K562 (cell line): ENCODE data around the gene HAGHL. TPM values are rescaled to one million over a fixed set of nuclear protein-coding genes. Genes with fewer than 3 reads are reported as not detected.

Experiments
- NFIX ChIP-seq: fragments of 250-450 bp; sonication (Bioruptor Pico); IDR thresholded peaks from 2 replicates; pipeline ENCODE4 v1.4.0; 2020; ENCODE audit warnings: low read depth, mild to moderate bottlenecking, moderate library complexity
- NONO ChIP-seq, 2 experiments: fragments of 200-400 bp in 1 of 2; fragments of 450-650 bp in 1 of 2; formaldehyde crosslinking in 1 of 2; IDR thresholded peaks; 2 replicates each; pipeline ENCODE4 v1.6.1; 2017; ENCODE audit warnings: low read depth in 2 of 2, mild to moderate bottlenecking in 2 of 2, moderate library complexity in 2 of 2, low read length in 1 of 2
- SMAD2 ChIP-seq: fragments of 150-350 bp; IDR thresholded peaks from 2 replicates; pipeline ENCODE4 v1.6.1; 2014; ENCODE audit warnings: low read depth, mild to moderate bottlenecking, low read length
- TEAD2 ChIP-seq: fragments of 450-650 bp; IDR thresholded peaks from 2 replicates; pipeline ENCODE4 v1.6.1; 2016; ENCODE audit warnings: missing genetic modification characterization, control low read depth, missing compliant biosample characterization
- TEAD4 ChIP-seq, 2 experiments: sonication (generic) in 1 of 2; formaldehyde crosslinking in 1 of 2; IDR thresholded peaks; 2 replicates each; pipeline versions ENCODE4 v1.6.1 to v1.8.0; 2012 to 2022; ENCODE audit warnings: borderline replicate concordance in 1 of 2, inconsistent platforms in 1 of 2, low read length in 1 of 2, mild to moderate bottlenecking in 1 of 2, missing genetic modification reagents in 1 of 2
- ZNF212 ChIP-seq: fragments of 450-650 bp; formaldehyde crosslinking; IDR thresholded peaks from 2 replicates; pipeline ENCODE4 v1.4.0; 2020; ENCODE audit warnings: mild to moderate bottlenecking
- ZNF3 ChIP-seq: fragments of 250-450 bp; sonication (Bioruptor Pico); IDR thresholded peaks from 2 replicates; pipeline ENCODE4 v1.5.0; 2021; ENCODE audit warnings: mild to moderate bottlenecking, moderate library complexity
- ZNF644 ChIP-seq: fragments of 200-800 bp; sonication (Bioruptor generic); IDR thresholded peaks from 2 replicates; pipeline ENCODE4 v1.6.1; 2016; ENCODE audit warnings: low read depth, missing genetic modification characterization, missing compliant biosample characterization
- polyA plus RNA-seq, 8 experiments: library from polyadenylated mRNA; depleted of rRNA in 4 of 8; stranded (reverse) in 5 of 8; unstranded in 3 of 8; fragments of >200 nt; fragmentation: Nextera tagmentation in 2 of 8; fragmentation: Illumina TruSeq in 1 of 8; extraction: Ambion mirVana in 2 of 8; extraction: Trizol in 1 of 8; gene quantifications; 2 replicates each; pipeline versions ENCODE4 v1.2.1 to v1.2.3, GENCODE V29; 2011 to 2014; ENCODE audit warnings: inconsistent platforms in 1 of 8, missing spikeins in 1 of 8
- total RNA-seq, 7 experiments: library from RNA; depleted of rRNA in 6 of 7; stranded (reverse); fragments of >200 nt in 6 of 7; fragmentation: Illumina TruSeq in 2 of 7; extraction: Trizol in 2 of 7; gene quantifications; 2 replicates each; pipeline versions ENCODE4 v1.2.1 to v1.2.3, GENCODE V29; 2011 to 2021; ENCODE audit warnings: low replicate concordance in 1 of 7
- TF ChIP-seq, protein P1 (sequence below): fragments of 250-450 bp; sonication (Bioruptor Pico); IDR thresholded peaks from 2 replicates; pipeline ENCODE4 v1.9.0; 2021; ENCODE audit warnings: mild to moderate bottlenecking, inconsistent platforms
- TF ChIP-seq, protein P2 (sequence below): fragments of 450-650 bp; IDR thresholded peaks from 2 replicates; pipeline ENCODE4 v1.6.1; 2016; ENCODE audit warnings: missing biosample characterization, missing genetic modification characterization
- TF ChIP-seq, protein P3 (sequence below): fragments of 450-650 bp; IDR thresholded peaks from 2 replicates; pipeline ENCODE4 v1.6.1; 2017; ENCODE audit warnings: antibody characterized with exemption, mild to moderate bottlenecking
- TF ChIP-seq, protein P4 (sequence below): sonication (generic); formaldehyde crosslinking; IDR thresholded peaks from 2 replicates; pipeline ENCODE4 v1.8.0; 2023; ENCODE audit warnings: missing genetic modification reagents, mild to moderate bottlenecking, borderline replicate concordance

The HAGHL gene
- total and polyA plus RNA-seq, 9 of the 15 experiments (the other 6 are each of a cell fraction or from before 2014, with no cell fraction given): 0.31 to 83.4 (median 20.7) TPM

DNA sequence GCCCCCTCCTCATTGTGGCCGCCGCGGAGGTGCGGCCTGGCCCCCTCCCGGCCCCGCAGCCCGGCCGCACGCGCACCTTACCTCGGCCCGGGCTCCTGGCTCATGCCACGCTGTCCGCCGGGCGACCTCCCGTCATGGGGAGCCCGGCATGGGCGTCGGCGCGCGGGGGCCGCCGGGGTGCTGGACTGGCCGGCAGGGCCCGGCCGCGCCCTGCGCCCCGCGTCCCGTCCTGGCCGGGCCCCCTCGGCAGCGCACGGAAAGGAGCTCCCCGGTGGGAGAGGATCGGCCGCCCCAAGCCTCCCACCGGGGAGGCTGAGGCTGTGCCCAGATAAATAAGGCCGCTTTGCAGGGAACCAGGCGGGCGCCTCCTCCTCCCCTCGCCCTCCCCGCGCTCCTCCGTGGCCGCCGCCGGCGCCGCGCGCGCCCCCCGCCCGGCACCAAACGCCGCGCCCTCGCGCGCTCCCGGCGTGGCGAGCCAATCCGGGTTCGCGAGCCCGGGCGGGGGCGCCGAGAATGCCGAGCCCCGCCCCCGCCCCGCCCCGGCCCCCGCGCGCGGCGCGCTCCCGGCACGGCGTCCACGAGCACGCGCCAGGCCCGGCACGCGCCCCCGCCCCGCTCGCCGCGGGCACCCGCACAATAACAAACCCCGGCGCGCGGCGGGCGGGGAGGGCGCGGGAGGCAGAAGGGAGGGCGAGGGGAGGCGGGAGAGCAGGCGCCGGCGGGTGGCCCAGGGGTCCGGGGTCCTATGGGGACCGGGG lies 21.3 kb upstream of the HAGHL start, which contains the start of gene FBXL16 (continued):
- TF ChIP-seq NFIX (no peak), TEAD2 (tag) (no peak), SMAD2 (no peak), TEAD4 (IDR thresholded peaks at IDR 0.05; ENCODE audit: low read length) (no peak), TEAD4 (CRISPR knock-in tag; IDR thresholded peaks at IDR 0.05; ENCODE audit: borderline replicate concordance) (no peak), ZNF644 (peak; percentile 51; the same call in 1 of the 2 replicates), NONO (IDR thresholded peaks at IDR 0.05; ENCODE audit: low read depth in 2 of 2, low read length in 1 of 2) (no peak), ZNF212 (no peak), ZNF3 (CRISPR knock-in tag) (no peak)
- TF ChIP-seq, protein P1, sequence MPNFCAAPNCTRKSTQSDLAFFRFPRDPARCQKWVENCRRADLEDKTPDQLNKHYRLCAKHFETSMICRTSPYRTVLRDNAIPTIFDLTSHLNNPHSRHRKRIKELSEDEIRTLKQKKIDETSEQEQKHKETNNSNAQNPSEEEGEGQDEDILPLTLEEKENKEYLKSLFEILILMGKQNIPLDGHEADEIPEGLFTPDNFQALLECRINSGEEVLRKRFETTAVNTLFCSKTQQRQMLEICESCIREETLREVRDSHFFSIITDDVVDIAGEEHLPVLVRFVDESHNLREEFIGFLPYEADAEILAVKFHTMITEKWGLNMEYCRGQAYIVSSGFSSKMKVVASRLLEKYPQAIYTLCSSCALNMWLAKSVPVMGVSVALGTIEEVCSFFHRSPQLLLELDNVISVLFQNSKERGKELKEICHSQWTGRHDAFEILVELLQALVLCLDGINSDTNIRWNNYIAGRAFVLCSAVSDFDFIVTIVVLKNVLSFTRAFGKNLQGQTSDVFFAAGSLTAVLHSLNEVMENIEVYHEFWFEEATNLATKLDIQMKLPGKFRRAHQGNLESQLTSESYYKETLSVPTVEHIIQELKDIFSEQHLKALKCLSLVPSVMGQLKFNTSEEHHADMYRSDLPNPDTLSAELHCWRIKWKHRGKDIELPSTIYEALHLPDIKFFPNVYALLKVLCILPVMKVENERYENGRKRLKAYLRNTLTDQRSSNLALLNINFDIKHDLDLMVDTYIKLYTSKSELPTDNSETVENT: no peak
- TF ChIP-seq, protein P2, sequence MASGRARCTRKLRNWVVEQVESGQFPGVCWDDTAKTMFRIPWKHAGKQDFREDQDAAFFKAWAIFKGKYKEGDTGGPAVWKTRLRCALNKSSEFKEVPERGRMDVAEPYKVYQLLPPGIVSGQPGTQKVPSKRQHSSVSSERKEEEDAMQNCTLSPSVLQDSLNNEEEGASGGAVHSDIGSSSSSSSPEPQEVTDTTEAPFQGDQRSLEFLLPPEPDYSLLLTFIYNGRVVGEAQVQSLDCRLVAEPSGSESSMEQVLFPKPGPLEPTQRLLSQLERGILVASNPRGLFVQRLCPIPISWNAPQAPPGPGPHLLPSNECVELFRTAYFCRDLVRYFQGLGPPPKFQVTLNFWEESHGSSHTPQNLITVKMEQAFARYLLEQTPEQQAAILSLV (tag): no peak
- TF ChIP-seq, protein P3, sequence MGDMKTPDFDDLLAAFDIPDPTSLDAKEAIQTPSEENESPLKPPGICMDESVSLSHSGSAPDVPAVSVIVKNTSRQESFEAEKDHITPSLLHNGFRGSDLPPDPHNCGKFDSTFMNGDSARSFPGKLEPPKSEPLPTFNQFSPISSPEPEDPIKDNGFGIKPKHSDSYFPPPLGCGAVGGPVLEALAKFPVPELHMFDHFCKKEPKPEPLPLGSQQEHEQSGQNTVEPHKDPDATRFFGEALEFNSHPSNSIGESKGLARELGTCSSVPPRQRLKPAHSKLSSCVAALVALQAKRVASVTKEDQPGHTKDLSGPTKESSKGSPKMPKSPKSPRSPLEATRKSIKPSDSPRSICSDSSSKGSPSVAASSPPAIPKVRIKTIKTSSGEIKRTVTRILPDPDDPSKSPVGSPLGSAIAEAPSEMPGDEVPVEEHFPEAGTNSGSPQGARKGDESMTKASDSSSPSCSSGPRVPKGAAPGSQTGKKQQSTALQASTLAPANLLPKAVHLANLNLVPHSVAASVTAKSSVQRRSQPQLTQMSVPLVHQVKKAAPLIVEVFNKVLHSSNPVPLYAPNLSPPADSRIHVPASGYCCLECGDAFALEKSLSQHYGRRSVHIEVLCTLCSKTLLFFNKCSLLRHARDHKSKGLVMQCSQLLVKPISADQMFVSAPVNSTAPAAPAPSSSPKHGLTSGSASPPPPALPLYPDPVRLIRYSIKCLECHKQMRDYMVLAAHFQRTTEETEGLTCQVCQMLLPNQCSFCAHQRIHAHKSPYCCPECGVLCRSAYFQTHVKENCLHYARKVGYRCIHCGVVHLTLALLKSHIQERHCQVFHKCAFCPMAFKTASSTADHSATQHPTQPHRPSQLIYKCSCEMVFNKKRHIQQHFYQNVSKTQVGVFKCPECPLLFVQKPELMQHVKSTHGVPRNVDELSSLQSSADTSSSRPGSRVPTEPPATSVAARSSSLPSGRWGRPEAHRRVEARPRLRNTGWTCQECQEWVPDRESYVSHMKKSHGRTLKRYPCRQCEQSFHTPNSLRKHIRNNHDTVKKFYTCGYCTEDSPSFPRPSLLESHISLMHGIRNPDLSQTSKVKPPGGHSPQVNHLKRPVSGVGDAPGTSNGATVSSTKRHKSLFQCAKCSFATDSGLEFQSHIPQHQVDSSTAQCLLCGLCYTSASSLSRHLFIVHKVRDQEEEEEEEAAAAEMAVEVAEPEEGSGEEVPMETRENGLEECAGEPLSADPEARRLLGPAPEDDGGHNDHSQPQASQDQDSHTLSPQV: no peak
- TF ChIP-seq, protein P4, sequence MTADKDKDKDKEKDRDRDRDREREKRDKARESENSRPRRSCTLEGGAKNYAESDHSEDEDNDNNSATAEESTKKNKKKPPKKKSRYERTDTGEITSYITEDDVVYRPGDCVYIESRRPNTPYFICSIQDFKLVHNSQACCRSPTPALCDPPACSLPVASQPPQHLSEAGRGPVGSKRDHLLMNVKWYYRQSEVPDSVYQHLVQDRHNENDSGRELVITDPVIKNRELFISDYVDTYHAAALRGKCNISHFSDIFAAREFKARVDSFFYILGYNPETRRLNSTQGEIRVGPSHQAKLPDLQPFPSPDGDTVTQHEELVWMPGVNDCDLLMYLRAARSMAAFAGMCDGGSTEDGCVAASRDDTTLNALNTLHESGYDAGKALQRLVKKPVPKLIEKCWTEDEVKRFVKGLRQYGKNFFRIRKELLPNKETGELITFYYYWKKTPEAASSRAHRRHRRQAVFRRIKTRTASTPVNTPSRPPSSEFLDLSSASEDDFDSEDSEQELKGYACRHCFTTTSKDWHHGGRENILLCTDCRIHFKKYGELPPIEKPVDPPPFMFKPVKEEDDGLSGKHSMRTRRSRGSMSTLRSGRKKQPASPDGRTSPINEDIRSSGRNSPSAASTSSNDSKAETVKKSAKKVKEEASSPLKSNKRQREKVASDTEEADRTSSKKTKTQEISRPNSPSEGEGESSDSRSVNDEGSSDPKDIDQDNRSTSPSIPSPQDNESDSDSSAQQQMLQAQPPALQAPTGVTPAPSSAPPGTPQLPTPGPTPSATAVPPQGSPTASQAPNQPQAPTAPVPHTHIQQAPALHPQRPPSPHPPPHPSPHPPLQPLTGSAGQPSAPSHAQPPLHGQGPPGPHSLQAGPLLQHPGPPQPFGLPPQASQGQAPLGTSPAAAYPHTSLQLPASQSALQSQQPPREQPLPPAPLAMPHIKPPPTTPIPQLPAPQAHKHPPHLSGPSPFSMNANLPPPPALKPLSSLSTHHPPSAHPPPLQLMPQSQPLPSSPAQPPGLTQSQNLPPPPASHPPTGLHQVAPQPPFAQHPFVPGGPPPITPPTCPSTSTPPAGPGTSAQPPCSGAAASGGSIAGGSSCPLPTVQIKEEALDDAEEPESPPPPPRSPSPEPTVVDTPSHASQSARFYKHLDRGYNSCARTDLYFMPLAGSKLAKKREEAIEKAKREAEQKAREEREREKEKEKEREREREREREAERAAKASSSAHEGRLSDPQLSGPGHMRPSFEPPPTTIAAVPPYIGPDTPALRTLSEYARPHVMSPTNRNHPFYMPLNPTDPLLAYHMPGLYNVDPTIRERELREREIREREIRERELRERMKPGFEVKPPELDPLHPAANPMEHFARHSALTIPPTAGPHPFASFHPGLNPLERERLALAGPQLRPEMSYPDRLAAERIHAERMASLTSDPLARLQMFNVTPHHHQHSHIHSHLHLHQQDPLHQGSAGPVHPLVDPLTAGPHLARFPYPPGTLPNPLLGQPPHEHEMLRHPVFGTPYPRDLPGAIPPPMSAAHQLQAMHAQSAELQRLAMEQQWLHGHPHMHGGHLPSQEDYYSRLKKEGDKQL (CRISPR knock-in tag): no peak
